HG03521 (cell line): ENCODE results near the gene NTF3.

Experiments used
- ATAC-seq: cut with Tn5 transposase; IDR thresholded peaks from one replicate; pipeline ENCODE4 v1.9.1; 2021; ENCODE audit warnings: mild to moderate bottlenecking, moderate library complexity; ENCODE audit not compliant: unreplicated experiment

The NTF3 gene

DNA sequence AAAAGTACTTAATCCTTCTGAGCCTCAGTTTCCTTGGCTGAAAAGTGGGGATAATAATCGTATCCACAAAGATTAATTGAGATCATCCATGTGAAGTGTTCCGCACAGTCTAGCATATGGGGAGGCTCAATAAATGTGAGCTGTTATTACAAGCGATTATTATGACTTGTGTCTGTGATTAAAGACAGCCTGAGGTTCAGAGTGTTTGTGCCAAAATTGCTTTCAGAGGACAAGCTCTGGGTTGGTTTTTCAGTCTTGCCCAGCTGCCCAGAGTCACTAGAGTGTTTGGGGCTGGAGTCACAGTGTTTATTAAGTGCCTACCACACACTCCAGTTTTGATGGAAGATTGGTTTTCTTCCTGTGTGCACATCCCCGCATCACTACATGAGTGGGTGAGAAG lies 53.5 kb downstream of the NTF3 start:
- no peak for ATAC-seq

DNA sequence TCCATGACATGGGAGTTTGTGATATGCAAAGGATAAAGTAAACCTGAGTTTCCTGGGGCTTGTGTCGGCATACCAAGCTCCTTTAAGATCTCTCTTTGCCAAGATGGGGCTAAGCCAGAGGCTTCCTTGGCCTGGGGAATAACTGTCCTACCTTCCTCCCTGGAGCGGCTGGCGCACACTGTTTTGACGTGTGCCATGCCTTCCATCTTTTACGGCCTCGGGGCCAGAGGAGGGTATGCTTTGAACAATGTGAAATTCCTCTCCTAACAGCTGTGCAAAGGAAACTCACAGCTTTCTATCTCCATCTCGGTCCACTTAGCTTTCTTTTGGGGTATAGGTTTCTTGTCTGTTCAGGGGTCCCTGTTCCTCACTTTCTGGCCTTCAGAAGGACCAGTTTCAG lies 55.2 kb downstream of the NTF3 start:
- no peak for ATAC-seq

DNA sequence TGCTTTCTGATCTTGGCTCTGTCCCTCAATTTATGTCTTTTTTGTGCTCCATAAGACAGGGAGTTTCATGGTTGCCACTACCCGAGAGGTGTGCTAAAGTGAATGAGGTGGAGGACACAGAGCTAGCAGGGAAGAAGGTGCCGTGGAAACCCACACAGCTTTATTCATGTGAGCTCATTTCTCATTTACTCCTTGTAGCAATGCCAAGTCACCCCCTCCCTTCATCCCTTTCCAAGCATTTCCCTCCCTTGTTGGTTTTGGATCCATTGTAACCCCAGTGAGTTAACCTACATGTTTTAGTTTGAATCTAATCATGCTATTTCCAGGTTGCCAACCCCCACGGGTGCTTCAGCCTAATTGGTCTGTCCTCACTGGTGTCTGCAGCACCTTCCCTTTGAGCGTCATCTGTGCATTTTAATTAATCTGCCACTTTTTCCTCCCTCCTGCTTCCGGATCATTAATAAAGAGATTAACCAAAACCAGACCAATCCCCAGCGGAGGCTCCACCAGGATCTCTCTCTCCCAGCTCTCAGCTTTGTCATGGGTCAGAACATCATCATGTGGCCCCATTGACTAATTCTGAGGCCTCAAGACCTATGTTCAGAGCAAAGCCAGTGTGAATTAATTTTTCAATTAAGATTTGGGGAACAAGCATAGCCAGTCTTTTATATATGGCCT lies 56.2 kb downstream of the NTF3 start:
- no peak for ATAC-seq

- no peak for ATAC-seq
Observed at GRCh38 chr12:5488626-5488955, 56.7 kb downstream of the NTF3 start.

- ATAC-seq: no peak
Observed at GRCh38 chr12:5489017-5489416, 57.1 kb downstream of the NTF3 start.

DNA sequence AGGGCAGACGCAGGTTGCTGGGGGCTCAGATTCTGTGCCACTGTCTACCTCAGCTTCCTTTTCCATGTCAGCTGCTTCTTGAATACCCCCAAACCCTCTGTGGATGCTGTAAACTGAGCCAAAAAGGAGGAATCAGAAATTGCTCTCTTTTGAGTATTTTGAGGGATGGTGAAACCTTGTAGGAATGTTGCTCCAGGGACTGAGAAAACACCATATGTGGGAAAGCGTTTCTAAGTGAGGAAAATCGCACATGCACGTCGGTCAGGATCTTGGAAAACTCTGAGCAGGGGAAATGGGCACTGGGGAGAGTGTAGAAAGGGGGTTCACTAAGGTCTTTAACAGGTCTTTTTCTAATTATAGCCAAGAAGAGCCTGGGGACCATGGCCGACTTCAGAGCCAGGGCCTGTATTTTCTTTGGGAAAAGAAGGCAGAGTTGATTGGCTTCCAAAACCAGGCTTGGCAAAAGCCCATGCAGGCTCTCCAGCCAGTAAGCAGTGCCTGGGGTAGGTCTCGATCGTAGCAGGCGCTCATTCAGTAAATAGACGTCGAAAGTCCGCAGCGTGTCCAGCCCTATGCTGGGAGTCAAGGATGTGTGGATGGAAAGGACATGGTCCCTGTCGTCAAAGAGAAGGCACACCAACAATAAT lies 58.0 kb downstream of the NTF3 start:
- no peak for ATAC-seq

- no peak for ATAC-seq
Observed at GRCh38 chr12:5492562-5492961, 60.7 kb downstream of the NTF3 start.

- ATAC-seq: no peak
Observed at GRCh38 chr12:5493018-5493417, 61.1 kb downstream of the NTF3 start.

DNA sequence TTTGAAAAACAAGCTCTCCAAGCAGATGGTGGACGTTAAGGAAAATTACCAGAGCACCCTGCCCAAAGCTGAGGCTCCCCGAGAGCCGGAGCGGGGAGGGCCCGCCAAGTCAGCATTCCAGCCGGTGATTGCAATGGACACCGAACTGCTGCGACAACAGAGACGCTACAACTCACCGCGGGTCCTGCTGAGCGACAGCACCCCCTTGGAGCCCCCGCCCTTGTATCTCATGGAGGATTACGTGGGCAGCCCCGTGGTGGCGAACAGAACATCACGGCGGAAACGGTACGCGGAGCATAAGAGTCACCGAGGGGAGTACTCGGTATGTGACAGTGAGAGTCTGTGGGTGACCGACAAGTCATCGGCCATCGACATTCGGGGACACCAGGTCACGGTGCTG lies 62.4 kb downstream of the NTF3 start:
- ATAC-seq: no peak

DNA sequence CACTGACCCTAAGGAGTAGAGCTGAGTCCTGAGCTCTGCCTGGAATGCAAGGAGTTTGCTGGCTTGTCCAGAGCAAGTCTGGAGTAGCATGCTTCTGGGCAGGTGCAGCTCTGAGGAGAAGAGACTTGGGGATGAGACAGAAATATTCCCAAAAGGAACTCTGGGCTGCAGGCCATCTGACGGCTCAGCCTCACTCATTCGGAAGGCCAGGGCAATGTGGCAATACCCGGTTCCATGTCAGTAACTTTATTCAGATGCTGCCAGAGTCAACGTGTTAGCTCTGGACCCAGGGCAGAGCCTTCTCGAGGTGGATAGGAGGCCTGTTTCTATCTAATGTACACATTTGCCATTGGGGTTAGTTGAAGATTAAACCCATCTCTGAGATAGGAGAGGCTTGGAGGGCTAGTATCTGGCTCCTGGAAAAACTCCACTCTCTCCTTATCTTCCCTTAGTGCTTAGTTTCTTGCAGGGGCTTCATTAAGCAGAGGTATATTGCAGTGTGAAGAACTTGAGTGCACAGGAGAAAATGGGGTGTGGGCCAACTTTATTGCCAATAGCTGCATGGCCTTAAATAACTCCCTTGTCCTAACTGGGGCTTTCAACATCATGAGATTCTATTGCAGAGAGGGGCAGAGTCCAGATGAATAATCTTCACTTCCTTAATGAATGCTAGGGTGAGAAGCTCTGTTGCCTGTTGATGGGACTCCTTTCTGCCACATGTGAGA lies 65.6 kb downstream of the NTF3 start:
- ATAC-seq: no peak

DNA sequence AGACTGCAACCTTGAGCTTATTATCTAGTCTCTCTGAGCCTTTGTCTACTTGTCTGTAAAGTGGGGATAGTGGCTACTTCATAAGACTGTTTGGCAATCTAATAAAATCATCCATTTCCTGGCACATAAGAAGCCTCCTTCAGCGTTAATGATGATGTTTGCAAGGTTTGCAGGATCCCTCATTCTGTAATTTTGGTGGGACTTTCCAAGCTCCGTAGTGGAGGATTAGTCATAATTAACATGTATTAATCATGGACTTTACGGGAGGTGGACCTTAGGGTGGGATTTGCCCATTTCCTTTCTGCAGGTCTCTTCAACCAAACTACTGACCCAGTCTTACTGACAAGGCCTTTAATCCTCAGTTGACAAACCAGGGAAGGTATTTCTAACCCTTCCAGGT lies 66.2 kb downstream of the NTF3 start:
- no peak for ATAC-seq

DNA sequence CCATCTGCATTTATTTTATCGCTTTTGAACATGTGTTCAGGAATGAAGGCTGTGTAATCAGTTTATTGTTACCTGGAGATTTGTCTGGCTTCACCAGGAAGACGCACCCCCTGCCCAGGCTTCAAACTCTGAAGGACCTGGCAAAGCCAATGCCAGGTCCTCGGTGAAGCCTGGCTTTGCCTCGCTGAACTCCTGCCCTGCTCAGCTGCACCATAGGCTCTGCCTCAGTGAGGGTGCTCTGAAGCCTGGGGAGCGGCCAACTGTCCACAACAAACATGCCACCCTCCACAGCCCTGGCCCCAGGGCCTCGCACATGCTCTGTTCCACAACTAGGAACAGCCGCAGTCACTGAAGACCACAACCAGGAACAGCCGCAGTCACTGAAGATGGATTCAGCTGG lies 66.9 kb downstream of the NTF3 start:
- no peak for ATAC-seq

DNA sequence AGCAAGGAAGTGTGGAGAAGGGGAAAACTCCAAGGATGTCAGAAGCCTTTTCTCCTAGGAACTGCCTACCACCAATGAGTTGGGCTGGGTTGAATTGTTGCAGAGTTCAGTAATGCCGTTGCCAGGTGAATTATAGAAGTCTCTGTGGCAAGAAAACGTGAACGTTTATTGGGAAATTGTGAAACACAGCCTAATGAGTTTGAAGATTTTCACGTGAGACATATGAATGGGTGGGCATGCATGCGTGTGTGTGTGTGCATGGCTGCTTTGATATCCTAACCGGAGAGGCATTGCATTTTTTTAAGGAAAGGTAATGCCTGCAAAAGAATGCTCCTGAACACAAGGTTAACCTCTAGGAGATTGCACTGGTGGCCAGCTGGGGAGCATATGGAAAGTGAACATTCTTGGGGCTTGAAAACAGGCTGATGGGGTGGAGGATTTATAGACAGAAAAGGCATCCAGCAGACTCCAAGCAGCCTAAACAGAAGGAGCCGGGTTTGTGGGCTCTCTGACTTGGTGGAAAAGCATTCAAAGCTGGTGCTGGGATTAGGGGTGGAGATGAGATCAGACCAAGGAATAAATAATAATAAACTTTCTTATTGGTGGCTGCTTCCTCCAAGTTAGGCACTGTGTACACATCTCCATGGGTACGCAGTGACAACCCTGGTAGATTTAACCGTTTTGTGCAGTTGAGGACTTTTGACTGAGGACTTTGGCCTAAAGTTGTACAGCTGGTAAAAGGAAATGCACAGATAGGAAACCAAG lies 67.8 kb downstream of the NTF3 start:
- ATAC-seq: no peak

GRCh38 chr12:5500331-5500659 lies 68.4 kb downstream of the NTF3 start:
- no peak for ATAC-seq

GRCh38 chr12:5503774-5504173 lies 71.9 kb downstream of the NTF3 start:
- no peak for ATAC-seq

DNA sequence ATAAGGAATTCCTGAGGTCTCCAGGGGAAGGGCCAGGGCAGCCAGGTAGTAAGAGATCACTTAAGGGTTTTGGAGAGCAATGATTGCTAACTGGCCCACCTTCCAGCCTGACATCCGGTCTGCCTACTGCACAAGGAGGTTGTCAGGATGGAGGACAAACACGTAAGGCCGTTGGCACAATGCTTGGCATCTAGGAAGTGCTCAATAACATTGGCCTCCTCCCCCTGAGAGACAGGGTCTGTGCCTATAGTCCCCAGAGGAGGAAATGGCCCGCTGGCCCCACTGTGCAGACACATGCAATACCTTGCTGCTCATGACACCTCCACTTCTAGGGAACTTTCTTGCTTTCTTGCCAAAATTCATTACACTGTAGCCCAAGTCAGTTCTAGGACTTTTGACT lies 73.2 kb downstream of the NTF3 start:
- no peak for ATAC-seq

DNA sequence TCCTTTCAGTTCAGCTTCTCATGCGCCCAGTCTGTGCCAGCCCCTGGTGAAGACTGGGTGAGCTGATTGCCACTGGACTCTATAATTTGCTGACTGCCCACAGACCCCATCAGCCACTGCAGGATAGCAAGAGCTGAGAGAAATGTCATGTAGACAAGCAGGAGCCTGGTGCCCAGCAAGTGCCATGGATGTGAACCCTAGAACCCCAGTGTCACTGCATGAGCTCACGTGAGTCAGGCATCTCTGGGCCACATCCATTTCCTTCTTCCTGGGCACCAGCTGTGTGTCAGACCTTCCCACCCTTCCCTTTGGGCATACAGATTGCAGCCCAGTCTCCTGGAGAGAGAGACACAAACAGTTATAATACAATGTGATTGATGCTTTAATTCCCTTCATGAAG lies 73.8 kb downstream of the NTF3 start:
- ATAC-seq: no peak

DNA sequence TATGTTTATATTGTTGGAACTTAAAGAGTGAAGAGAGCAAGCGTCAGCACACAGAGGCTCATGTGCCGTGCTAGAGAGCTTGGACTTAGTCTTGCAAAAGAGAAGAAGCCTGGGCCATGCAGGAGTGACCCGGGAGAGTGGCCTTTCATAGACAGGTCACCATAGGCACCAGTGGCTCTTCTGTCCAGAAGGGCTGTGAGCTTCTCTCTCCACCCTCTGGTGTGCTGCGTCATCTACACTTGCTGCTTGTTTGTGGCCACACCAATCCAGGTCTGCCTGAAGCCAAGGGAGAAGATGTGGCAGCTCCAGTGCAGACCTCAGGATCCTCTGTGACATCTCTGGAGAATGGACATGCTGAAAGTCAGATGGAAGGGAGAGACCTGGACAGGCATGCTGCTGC lies 74.4 kb downstream of the NTF3 start:
- ATAC-seq: no peak

DNA sequence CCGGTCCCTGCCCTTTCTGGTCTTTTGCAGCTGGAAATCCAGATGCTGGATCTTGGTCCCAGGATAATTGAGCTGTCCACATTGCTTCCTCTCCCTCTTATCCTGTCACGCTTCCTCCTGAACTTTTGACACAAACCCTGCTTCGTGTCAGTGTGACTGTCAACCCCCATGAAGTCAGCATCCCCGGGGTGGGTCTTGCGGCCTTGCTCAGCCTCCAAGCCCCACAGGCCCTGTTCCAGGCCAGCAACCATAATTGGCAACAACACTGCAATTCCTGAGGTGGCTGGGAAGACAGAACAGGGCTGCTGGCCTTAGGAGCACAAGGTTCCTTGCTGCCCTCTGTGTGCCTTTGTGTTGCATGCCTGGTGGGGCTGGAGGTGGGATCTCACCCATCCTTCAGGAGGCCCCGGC lies 74.9 kb downstream of the NTF3 start:
- no peak for ATAC-seq

DNA sequence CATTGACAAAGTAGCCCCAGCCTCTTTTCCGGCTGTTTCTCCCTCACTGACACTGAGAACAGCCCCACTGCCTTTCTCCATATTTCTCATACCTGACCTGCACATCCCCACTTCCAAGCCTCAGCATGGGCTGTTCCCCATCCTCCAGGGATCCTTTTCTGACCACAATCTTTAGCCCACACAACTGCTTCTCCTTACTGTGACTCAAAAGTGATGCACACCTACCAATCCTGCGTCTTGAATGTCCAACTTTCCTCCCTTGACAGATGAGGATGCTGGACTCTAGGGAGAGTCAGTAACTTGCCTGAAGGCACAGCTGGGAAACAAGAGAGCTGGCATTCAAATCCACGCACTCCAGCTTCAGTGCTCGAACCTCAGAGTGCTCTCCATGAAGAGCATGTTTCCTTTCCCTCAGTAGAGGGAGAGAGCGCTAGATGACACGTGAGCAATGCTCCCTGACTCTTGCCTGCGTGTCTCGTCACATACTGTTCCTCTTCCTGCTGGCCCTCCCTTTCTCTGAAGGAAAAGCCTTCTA lies 75.6 kb downstream of the NTF3 start:
- ATAC-seq: no peak

DNA sequence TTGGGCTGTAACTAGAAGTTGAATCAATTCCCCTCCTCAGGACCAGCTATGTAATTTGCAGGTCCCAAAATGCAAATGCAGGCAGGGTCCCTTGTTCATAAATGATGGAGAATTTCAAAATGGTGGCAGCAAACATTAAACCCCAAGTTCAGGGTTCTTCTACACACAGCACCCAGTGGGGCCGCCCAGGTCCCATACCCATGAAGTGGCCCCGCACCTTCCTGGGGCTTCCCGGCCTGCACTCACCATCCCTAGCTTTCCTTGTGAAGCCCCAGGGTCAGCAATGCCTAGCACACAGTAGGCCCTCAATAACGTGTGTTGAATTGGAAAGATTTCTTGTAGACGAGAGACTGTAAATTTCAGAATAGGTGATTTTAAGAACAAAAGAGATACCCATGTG lies 76.0 kb downstream of the NTF3 start:
- no peak for ATAC-seq

GRCh38 chr12:5509102-5509501 lies 77.2 kb downstream of the NTF3 start:
- ATAC-seq: no peak
